Muscle of leg (tissue), 11 donors: ENCODE measurements around the gene RAP1GAP. TPM values are rescaled to one million over a fixed set of nuclear protein-coding genes. Genes with fewer than 3 reads are reported as not detected.

ENCODE experiments used
- DNase-seq: peaks from one replicate; pipeline ENCODE4 v3.0.0; 2013
- H3K27ac ChIP-seq: one replicate; pipeline ENCODE4 v1.5.1; 2013; ENCODE audit warnings: mild to moderate bottlenecking, low read length, control low read depth
- H3K27me3 ChIP-seq: one replicate; pipeline ENCODE4 v1.6.1; 2013; ENCODE audit warnings: low read length; ENCODE audit not compliant: control insufficient read depth, insufficient read depth
- H3K36me3 ChIP-seq: one replicate; pipeline ENCODE4 v1.6.1; 2013; ENCODE audit warnings: low read length; ENCODE audit not compliant: control insufficient read depth, insufficient read depth
- H3K4me1 ChIP-seq: one replicate; pipeline ENCODE4 v1.6.1; 2013; ENCODE audit warnings: low read length; ENCODE audit not compliant: control insufficient read depth, insufficient read depth
- H3K4me3 ChIP-seq: one replicate; pipeline ENCODE4 v1.5.1; 2013; ENCODE audit warnings: low read length, control low read depth
- H3K9me3 ChIP-seq: replicated peaks from 2 replicates; pipeline ENCODE4 v1.6.1; 2013; ENCODE audit warnings: low read depth, low read length; ENCODE audit not compliant: control insufficient read depth
- WGBS: methylation state at CpG from one replicate; pipeline ENCODE4 v1.1.5; 2013; ENCODE audit warnings: missing lambda C conversion rate; ENCODE audit not compliant: insufficient coverage; 5-methylcytosine and 5-hydroxymethylcytosine counted together
- polyA plus RNA-seq, 8 donors: library from polyadenylated mRNA; unstranded; fragments of 120-200 nt; gene quantifications; one replicate each; pipeline versions ENCODE4 v1.2.1 to v1.2.3, GENCODE V29; 2013; ENCODE audit warnings: inconsistent platforms in 1 of 8, low replicate concordance in 1 of 8; ENCODE audit not compliant: insufficient read length in 8 of 8, insufficient read depth in 1 of 8
- total RNA-seq: library from RNA; stranded (reverse); fragments of 120-200 nt; gene quantifications from one replicate; pipeline ENCODE4 v1.2.4, GENCODE V29; 2013

RAP1GAP gene
- total and polyA plus RNA-seq, 9 donors, result 0.62 to 4.9 (median 1.8) TPM

DNA sequence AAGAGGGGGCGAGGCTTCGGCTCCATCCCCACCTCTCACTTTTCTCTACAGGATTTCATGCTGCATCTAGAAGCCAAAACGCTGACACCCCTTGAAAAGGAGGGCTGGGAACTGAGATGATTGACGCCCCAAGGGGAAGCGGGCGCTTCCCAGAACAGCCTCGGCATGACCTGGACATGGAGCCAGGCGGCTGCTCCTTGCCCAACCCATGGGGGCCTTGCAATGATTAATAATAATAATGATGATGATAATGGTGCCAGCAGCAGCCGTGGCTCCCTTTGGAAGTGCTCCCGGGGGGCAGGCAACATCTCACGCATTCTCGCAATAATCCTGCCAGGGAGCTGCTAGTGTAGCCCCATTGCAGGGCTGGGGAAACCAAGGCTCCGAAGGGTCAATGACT is 78.2 kb downstream of the RAP1GAP start:
- no peaks in the 10 kb centered on the region for H3K36me3 ChIP-seq
- WGBS, result 46% methylated on average over 11 of the region's 13 CpGs
- H3K4me1 ChIP-seq, result peaks cover 27% of the 10 kb centered on the region
- no peak overlapping the region for H3K27ac ChIP-seq
- H3K27me3 ChIP-seq, result peaks cover 39% of the 10 kb centered on the region
- no peak for DNase-seq
- no peak overlapping the region for H3K4me3 ChIP-seq
- H3K9me3 ChIP-seq, result no peaks in the 10 kb centered on the region

DNA sequence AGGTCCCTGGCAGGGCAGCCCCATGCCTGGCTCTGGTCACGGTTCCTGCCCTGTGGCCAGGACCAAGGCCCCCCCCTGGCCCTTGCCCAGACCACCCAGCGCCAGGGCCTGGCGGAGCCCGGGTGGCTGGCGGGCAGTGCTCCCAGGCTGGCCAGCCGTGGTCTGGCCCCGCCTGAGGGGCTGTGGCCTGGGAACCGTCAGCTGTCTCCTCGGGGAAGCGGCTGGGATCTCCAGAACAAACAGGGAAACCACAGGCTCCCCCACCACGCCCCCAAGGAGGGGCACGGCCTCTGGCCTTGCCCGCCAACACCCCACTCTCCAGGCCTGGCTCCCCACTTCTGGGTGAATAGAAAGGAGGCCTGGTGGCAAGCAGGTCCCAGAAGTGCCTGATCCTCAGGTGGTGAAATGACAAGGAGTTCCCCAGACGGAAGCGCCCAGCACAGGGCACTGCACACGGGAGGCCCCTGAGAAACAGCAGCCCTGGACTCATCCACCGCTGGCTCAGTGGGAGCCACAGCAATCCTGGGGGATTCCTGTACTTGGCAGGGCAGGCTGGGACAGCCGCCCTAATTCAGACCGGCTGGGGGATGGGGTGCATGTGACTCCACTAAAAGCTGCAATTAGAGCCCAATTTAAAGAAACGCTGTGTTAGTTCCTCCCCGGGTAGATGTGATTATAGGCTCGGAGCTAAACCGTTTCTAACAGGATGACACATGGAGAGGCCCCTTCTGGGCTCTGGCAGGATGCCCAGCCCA is 78.9 kb downstream of the RAP1GAP start:
- peaks cover 43% of the 10 kb centered on the region for H3K27me3 ChIP-seq
- no peak overlapping the region for H3K4me3 ChIP-seq
- H3K27ac ChIP-seq, result no peak overlapping the region
- WGBS, result 21% methylated on average over 19 of the region's 23 CpGs
- DNase-seq, result peak; percentile 24
- H3K9me3 ChIP-seq, result no peaks in the 10 kb centered on the region
- H3K36me3 ChIP-seq, result no peaks in the 10 kb centered on the region
- peaks cover 26% of the 10 kb centered on the region for H3K4me1 ChIP-seq

DNA sequence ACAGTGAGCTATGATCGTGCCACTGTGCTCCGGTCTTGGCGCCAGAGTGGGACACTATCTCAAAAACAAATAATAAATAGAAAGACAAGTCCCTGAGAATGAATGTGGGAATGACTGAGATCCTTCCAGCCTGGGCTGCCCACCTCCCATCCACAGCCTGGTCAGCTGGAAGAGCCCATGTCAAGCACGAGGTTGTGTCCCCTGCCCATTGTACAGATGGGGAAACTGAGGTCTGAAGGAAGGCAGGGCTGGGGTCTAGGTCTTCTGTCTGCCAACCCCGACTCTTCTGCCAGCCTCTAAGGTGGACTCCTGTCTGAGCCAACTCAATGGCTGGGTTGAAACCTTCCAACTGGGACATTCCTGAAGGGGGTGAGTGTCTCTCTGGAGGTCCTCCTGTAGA is 79.5 kb downstream of the RAP1GAP start:
- H3K27ac ChIP-seq, result no peak overlapping the region
- WGBS, result 83% methylated on average over 1 of the region's 5 CpGs

DNA sequence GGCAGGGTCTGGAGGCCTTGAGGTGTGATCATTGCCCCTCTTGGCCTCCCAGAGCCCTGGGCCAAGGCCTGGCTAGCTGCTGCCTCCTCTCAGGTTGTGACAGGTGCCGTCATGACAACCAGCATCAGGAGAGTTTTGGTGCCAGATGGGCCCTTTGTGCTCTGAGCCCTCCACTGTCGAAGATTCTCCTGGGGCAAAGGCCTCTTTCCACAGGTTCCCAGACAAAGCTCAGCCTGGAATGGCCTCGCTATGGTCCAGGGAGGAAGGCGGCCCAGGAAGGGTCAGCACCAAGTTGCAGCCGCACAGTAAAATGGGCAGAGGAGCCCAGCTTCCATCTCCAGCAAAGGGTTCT is 81.6 kb downstream of the RAP1GAP start:
- DNase-seq, result no peak

More for the DNA sequence above, 79.5 kb downstream of the RAP1GAP start:
- no peak overlapping the region for H3K4me3 ChIP-seq
- H3K9me3 ChIP-seq, result no peaks in the 10 kb centered on the region
- H3K36me3 ChIP-seq, result no peaks in the 10 kb centered on the region
- H3K4me1 ChIP-seq, result peaks cover 26% of the 10 kb centered on the region
- DNase-seq, result no peak
- peaks cover 46% of the 10 kb centered on the region for H3K27me3 ChIP-seq

DNA sequence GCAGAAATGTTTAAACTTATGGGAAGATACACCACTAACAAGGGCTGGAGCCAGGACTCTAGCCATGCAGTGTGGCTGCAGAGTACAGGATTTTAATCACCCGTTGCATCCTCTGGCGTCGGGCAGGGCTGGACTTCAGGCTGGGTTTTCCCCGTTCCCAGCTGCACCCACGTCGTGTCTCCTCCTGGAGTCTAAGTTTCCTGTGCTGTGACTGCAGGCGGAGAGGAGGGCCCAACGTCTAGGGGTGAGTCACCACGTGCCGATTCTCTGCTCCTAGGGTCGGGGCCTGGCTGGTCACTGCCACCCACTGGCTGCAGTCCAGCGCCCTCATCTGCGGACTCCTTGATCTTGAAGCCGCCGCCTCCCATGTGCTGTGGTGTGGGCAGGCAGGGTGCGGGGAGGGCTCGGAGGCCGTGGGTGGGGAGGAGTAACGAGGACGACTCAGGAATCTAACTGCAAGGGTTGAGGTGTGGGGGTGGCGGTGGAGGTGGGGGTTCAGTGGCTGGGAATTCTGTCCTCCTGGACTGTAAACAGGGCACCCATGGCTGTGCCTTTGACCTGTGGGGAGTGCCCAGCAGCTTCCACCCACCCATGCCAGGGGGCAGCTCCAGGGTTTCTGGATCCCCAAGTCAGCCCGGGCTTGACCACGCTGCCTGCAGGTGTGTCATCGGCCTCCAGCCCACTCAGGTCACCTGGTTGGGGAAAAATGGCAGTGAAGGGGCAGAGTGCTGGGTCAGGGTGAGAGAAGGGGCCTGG is 82.1 kb downstream of the RAP1GAP start:
- H3K36me3 ChIP-seq, result no peaks in the 10 kb centered on the region
- peaks cover 44% of the 10 kb centered on the region for H3K27me3 ChIP-seq
- peaks cover 26% of the 10 kb centered on the region for H3K4me1 ChIP-seq
- no peak overlapping the region for H3K27ac ChIP-seq
- no peak overlapping the region for H3K4me3 ChIP-seq
- DNase-seq, result peak; percentile 55
- H3K9me3 ChIP-seq, result no peaks in the 10 kb centered on the region
- WGBS, result 13% methylated on average over 16 of the region's 24 CpGs

More for the DNA sequence above, 81.6 kb downstream of the RAP1GAP start:
- Histone ChIP-seq H3K4me1 (peaks cover 26% of the 10 kb centered on the region), H3K9me3 (no peaks in the 10 kb centered on the region), H3K27me3 (peaks cover 44% of the 10 kb centered on the region), H3K36me3 (no peaks in the 10 kb centered on the region), H3K4me3 (no peak overlapping the region), H3K27ac (no peak overlapping the region)
- WGBS, result 81% methylated on average over 3 of the region's 5 CpGs

DNA sequence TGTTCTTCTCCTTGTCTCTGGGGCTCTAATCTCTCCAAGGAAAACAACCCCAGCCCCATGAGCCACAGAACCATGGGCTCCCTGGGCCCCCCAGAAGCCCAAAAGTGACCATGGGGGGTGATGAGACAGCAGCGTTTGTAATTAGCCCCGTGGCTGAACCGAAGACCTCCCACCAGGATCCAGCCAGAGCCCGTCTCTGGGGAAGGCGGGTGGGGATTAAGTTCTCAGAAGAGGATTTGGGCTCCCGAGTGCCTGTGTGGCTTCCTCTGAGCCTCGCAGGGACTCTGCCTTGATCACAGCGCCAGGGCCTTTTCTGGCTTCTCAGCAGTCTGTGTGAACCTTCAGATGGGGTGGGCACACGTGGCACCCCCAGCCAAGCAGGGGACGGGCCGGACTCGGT is 82.9 kb downstream of the RAP1GAP start:
- DNase-seq, result no peak
- Histone ChIP-seq H3K4me3 (no peak overlapping the region), H3K27ac (no peak overlapping the region), H3K27me3 (peaks cover 44% of the 10 kb centered on the region), H3K36me3 (no peaks in the 10 kb centered on the region), H3K4me1 (peaks cover 26% of the 10 kb centered on the region), H3K9me3 (no peaks in the 10 kb centered on the region)
- 26% methylated on average over 10 of the region's 12 CpGs for WGBS

DNA sequence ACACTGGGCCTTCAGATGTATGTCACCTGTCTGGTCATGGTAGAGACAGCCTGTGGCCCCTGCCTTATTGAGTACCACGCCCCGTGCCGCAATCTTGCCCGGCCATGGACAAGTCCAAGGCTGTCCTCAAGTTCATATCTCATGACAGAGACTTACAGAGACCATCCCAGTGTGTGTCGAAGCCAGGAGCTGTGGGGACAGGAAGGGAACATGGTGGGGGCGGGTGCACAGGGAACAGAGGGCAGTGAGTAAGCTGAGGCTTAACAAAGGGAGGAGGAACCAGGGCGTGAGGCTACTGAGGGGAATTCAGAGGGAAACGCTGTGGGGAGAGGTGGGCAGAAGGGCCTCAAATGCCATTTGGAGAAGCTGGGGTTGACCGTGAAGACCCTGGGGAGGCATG is 84.1 kb downstream of the RAP1GAP start:
- Histone ChIP-seq H3K27me3 (peaks cover 38% of the 10 kb centered on the region), H3K27ac (no peak overlapping the region), H3K4me1 (peaks cover 16% of the 10 kb centered on the region), H3K36me3 (no peaks in the 10 kb centered on the region), H3K9me3 (no peaks in the 10 kb centered on the region), H3K4me3 (no peak overlapping the region)
- DNase-seq, result no peak
- WGBS, result 49% methylated on average over 5 of the region's 9 CpGs

DNA sequence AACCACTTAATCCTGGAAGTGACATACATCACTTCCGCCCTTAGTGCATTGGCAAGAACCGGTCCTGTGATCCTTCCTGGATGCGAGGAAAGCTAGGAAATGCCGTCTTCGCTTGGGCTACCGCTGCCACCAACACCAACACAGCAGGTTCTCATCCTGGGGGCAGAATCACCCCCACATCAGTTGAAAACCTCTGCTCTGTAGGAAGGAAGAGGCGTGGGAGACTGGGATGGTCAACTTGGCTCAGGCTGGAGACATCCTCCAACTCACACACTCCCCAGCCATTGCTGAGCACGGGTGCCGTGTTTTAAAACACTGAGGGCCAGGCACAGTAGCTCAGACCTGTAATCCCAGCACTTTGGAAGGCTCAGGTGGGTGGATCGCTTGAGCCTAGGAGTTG is 85.1 kb downstream of the RAP1GAP start:
- DNase-seq, result no peak
- H3K9me3 ChIP-seq, result no peaks in the 10 kb centered on the region
- no peak overlapping the region for H3K4me3 ChIP-seq
- peaks cover 38% of the 10 kb centered on the region for H3K27me3 ChIP-seq
- H3K27ac ChIP-seq, result no peak overlapping the region
- peaks cover 12% of the 10 kb centered on the region for H3K4me1 ChIP-seq
- 86% methylated on average over 1 of the region's 10 CpGs for WGBS
- H3K36me3 ChIP-seq, result no peaks in the 10 kb centered on the region

DNA sequence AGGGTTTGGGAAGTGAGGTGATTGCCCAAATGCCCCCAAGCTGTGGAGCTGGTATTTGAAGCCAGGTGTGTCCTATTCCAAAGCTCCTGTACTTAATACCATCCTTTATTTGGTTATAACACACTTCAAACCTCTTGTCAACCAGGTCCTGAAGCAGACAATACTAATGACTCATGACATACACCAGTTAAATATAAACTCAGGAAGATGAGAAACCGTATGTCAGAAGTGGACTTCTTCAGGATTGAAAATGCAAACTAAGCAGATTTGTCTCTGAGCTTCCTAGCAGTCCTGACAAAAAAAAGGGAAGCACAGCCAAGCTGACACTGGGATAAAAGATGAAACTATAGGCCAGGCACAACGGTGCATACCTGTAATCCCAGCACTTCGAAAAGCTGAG is 89.4 kb downstream of the RAP1GAP start:
- WGBS, result 55% methylated on average over 2 of the region's 3 CpGs
- Histone ChIP-seq H3K27ac (no peak overlapping the region), H3K36me3 (no peaks in the 10 kb centered on the region)

DNA sequence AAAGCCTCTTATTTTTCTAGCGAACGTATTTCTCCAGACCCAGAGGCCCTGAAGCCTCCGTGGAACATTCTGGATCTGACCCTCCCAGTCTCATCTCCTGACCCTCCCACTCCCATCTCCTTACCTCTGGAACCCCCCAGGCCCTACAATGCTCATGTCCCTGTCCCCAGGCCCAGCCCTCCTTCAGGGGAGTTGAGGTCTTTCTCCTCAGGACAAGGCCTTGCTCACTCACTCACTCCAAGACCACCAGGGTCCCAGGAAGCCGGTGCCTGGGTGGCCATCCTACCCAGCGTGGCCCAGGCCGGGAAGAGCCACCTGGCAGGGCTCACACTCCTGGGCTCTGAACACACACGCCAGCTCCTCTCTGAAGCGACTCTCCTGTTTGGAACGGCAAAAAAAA is 91.2 kb downstream of the RAP1GAP start:
- no peak overlapping the region for H3K27ac ChIP-seq
- peaks cover 12% of the 10 kb centered on the region for H3K4me1 ChIP-seq
- no peaks in the 10 kb centered on the region for H3K9me3 ChIP-seq
- H3K36me3 ChIP-seq, result no peaks in the 10 kb centered on the region
- no peak overlapping the region for H3K4me3 ChIP-seq
- DNase-seq, result no peak
- H3K27me3 ChIP-seq, result peaks cover 5% of the 10 kb centered on the region
- 72% methylated on average over 5 of the region's 9 CpGs for WGBS

More for the DNA sequence above, 89.4 kb downstream of the RAP1GAP start:
- peak; percentile 20 for DNase-seq
- H3K4me1 ChIP-seq, result peaks cover 3% of the 10 kb centered on the region
- peaks cover 9% of the 10 kb centered on the region for H3K27me3 ChIP-seq
- no peaks in the 10 kb centered on the region for H3K9me3 ChIP-seq
- no peak overlapping the region for H3K4me3 ChIP-seq
